Osteoblast (primary cell): Measurements from ENCODE around the gene TRAFD1. TPM values are rescaled to one million over a fixed set of nuclear protein-coding genes. Genes with fewer than 3 reads are reported as not detected.

ENCODE experiments used
- DNase-seq: peaks from one replicate; pipeline ENCODE4 v3.0.0; 2011; ENCODE audit warnings: low spot score, mixed read lengths; ENCODE audit not compliant: insufficient read length; ENCODE audit errors: missing footprints
- H2AFZ ChIP-seq: 2 replicates; pipeline ENCODE4 v1.6.0; 2011; ENCODE audit warnings: mild to moderate bottlenecking, low read length
- H3K27ac ChIP-seq: 2 replicates; pipeline ENCODE4 v1.5.1; 2011; ENCODE audit warnings: mild to moderate bottlenecking, low read depth, low read length, moderate library complexity
- H3K27me3 ChIP-seq: 2 replicates; pipeline ENCODE4 v1.6.0; 2012; ENCODE audit warnings: mild to moderate bottlenecking, control low read depth, inconsistent platforms, low read length, moderate library complexity; ENCODE audit not compliant: insufficient read depth
- H3K36me3 ChIP-seq: 2 replicates; pipeline ENCODE4 v1.5.1; 2011; ENCODE audit warnings: mild to moderate bottlenecking, low read length, control low read depth, moderate library complexity; ENCODE audit not compliant: insufficient read depth
- H3K4me1 ChIP-seq: 2 replicates; pipeline ENCODE4 v1.5.1; 2011; ENCODE audit warnings: mild to moderate bottlenecking, low read length, control low read depth, moderate library complexity; ENCODE audit not compliant: insufficient read depth
- H3K4me2 ChIP-seq: 2 replicates; pipeline ENCODE4 v1.6.0; 2011; ENCODE audit warnings: mild to moderate bottlenecking, low read length; ENCODE audit not compliant: insufficient read depth
- H3K4me3 ChIP-seq: fragments of 200-600 bp; sonication (generic); 3 replicates; pipeline ENCODE4 v1.5.1; 2012; ENCODE audit warnings: mild to moderate bottlenecking, low read length, inconsistent platforms; ENCODE audit not compliant: insufficient read depth
- H3K79me2 ChIP-seq: 2 replicates; pipeline ENCODE4 v1.6.0; 2012; ENCODE audit warnings: mild to moderate bottlenecking, low read length, control low read depth, inconsistent platforms; ENCODE audit not compliant: insufficient read depth
- H3K9me3 ChIP-seq: 2 replicates; pipeline ENCODE4 v1.5.1; 2011; ENCODE audit warnings: low read depth, low read length, control low read depth
- H4K20me1 ChIP-seq: 2 replicates; pipeline ENCODE4 v1.6.0; 2012; ENCODE audit warnings: mild to moderate bottlenecking, low read length, control low read depth; ENCODE audit not compliant: insufficient read depth
- CTCF ChIP-seq: IDR thresholded peaks from 2 replicates; pipeline ENCODE4 v1.5.1; 2011; ENCODE audit warnings: mild to moderate bottlenecking, low read depth, low read length, moderate library complexity; ENCODE audit errors: extremely low read depth
- total RNA-seq: library from RNA; depleted of rRNA; stranded (reverse); fragments of >200 nt; gene quantifications from 2 replicates; pipeline ENCODE4 v1.2.3, GENCODE V29; 2012

The TRAFD1 gene
- total RNA-seq, 1 donor = 40.5 TPM

GRCh38 chr12:112176321-112177010 lies 51.1 kb downstream of the TRAFD1 start:
- no peaks in the 10 kb centered on the region for H3K9me3 ChIP-seq
- H3K4me3 ChIP-seq = no peak overlapping the region
- no peaks in the 10 kb centered on the region for H3K4me1 ChIP-seq
- no peak overlapping the region for H3K4me2 ChIP-seq
- H2AFZ ChIP-seq = no peak overlapping the region
- no peaks in the 10 kb centered on the region for H3K79me2 ChIP-seq
- H3K27ac ChIP-seq = no peak overlapping the region
- H3K27me3 ChIP-seq = no peaks in the 10 kb centered on the region
- no peak for TF ChIP-seq CTCF
- peaks cover 18% of the 10 kb centered on the region for H3K36me3 ChIP-seq
- no peaks in the 10 kb centered on the region for H4K20me1 ChIP-seq
- DNase-seq = no peak

- Histone ChIP-seq H2AFZ (no peak overlapping the region), H4K20me1 (peaks cover 2% of the 10 kb centered on the region), H3K27me3 (no peaks in the 10 kb centered on the region), H3K4me1 (peaks cover 11% of the 10 kb centered on the region), H3K36me3 (peaks cover 28% of the 10 kb centered on the region), H3K9me3 (no peaks in the 10 kb centered on the region), H3K27ac (no peak overlapping the region), H3K4me2 (no peak overlapping the region), H3K79me2 (no peaks in the 10 kb centered on the region), H3K4me3 (no peak overlapping the region)
- TF ChIP-seq CTCF = no peak
- DNase-seq = no peak
Observed at GRCh38 chr12:112178796-112179195, 53.4 kb downstream of the TRAFD1 start.

- Histone ChIP-seq H3K79me2 (no peaks in the 10 kb centered on the region), H2AFZ (no peak overlapping the region), H3K36me3 (peaks cover 29% of the 10 kb centered on the region), H3K4me3 (no peak overlapping the region), H3K27me3 (no peaks in the 10 kb centered on the region), H3K27ac (no peak overlapping the region), H3K4me2 (no peak overlapping the region), H3K4me1 (peaks cover 11% of the 10 kb centered on the region), H4K20me1 (peaks cover 2% of the 10 kb centered on the region), H3K9me3 (no peaks in the 10 kb centered on the region)
- DNase-seq = no peak
- TF ChIP-seq CTCF = no peak
Observed at GRCh38 chr12:112179341-112179740, 54.0 kb downstream of the TRAFD1 start.

- H3K4me2 ChIP-seq = no peak overlapping the region
- TF ChIP-seq CTCF = no peak
- peaks cover 2% of the 10 kb centered on the region for H4K20me1 ChIP-seq
- H3K36me3 ChIP-seq = peaks cover 35% of the 10 kb centered on the region
- H3K27me3 ChIP-seq = no peaks in the 10 kb centered on the region
- H2AFZ ChIP-seq = no peak overlapping the region
- no peak overlapping the region for H3K4me3 ChIP-seq
- H3K9me3 ChIP-seq = no peaks in the 10 kb centered on the region
- H3K79me2 ChIP-seq = no peaks in the 10 kb centered on the region
- H3K4me1 ChIP-seq = peaks cover 11% of the 10 kb centered on the region
- no peak overlapping the region for H3K27ac ChIP-seq
- DNase-seq = no peak
Observed at GRCh38 chr12:112179916-112180315, 54.6 kb downstream of the TRAFD1 start.
